SK-N-SH treated with all-trans-retinoic acid at 6 μM for 48 hours (cell line): ENCODE data around the gene PPRC1.

Experiments used
- ARNTL ChIP-seq: fragments of 450-650 bp; formaldehyde crosslinking; IDR thresholded peaks from 2 replicates; pipeline ENCODE4 v1.5.0; 2020; ENCODE audit warnings: low read depth, mild to moderate bottlenecking, moderate library complexity, borderline replicate concordance
- CSRNP3 ChIP-seq: fragments of 250-450 bp; sonication (Bioruptor Pico); IDR thresholded peaks from 2 replicates; pipeline ENCODE4 v1.5.1; 2021; ENCODE audit warnings: mild to moderate bottlenecking, moderate library complexity
- GLIS3 ChIP-seq: fragments of 250-450 bp; sonication (Bioruptor Pico); IDR thresholded peaks from 2 replicates; pipeline ENCODE4 v1.5.0; 2020; ENCODE audit warnings: mild to moderate bottlenecking, moderate library complexity
- OSR1 ChIP-seq: fragments of 250-450 bp; sonication (Bioruptor Pico); IDR thresholded peaks from 2 replicates; pipeline ENCODE4 v1.8.0; 2022; ENCODE audit warnings: moderate library complexity, mild to moderate bottlenecking, inconsistent platforms
- PPARA ChIP-seq: fragments of 250-450 bp; sonication (Bioruptor Pico); IDR thresholded peaks from 2 replicates; pipeline ENCODE4 v1.5.0; 2020; ENCODE audit warnings: mild to moderate bottlenecking, borderline replicate concordance
- RARB ChIP-seq: fragments of 250-450 bp; sonication (Bioruptor Pico); IDR thresholded peaks from 2 replicates; pipeline ENCODE4 v1.8.0; 2021; ENCODE audit warnings: mild to moderate bottlenecking, moderate library complexity
- TCF4 ChIP-seq: fragments of 250-450 bp; sonication (Bioruptor Pico); IDR thresholded peaks from 2 replicates; pipeline ENCODE4 v1.8.0; 2021; ENCODE audit warnings: mild to moderate bottlenecking, moderate library complexity, borderline replicate concordance
- ZFP3 ChIP-seq: fragments of 250-450 bp; sonication (Bioruptor Pico); IDR thresholded peaks from 2 replicates; pipeline ENCODE4 v1.5.0; 2020; ENCODE audit warnings: mild to moderate bottlenecking, moderate library complexity
- ZFP30 ChIP-seq: fragments of 450-650 bp; formaldehyde crosslinking; IDR thresholded peaks from 2 replicates; pipeline ENCODE4 v1.5.0; 2022; ENCODE audit warnings: mild to moderate bottlenecking, moderate library complexity
- TF ChIP-seq, protein P1 (sequence below): fragments of 250-450 bp; sonication (Bioruptor Pico); IDR thresholded peaks from 2 replicates; pipeline ENCODE4 v1.8.0; 2020; ENCODE audit warnings: mild to moderate bottlenecking, moderate library complexity, borderline replicate concordance
- TF ChIP-seq, protein P2 (sequence below): fragments of 250-450 bp; sonication (Bioruptor Pico); IDR thresholded peaks from 2 replicates; pipeline ENCODE4 v1.5.1; 2020; ENCODE audit warnings: low read depth, mild to moderate bottlenecking, moderate library complexity

DNA sequence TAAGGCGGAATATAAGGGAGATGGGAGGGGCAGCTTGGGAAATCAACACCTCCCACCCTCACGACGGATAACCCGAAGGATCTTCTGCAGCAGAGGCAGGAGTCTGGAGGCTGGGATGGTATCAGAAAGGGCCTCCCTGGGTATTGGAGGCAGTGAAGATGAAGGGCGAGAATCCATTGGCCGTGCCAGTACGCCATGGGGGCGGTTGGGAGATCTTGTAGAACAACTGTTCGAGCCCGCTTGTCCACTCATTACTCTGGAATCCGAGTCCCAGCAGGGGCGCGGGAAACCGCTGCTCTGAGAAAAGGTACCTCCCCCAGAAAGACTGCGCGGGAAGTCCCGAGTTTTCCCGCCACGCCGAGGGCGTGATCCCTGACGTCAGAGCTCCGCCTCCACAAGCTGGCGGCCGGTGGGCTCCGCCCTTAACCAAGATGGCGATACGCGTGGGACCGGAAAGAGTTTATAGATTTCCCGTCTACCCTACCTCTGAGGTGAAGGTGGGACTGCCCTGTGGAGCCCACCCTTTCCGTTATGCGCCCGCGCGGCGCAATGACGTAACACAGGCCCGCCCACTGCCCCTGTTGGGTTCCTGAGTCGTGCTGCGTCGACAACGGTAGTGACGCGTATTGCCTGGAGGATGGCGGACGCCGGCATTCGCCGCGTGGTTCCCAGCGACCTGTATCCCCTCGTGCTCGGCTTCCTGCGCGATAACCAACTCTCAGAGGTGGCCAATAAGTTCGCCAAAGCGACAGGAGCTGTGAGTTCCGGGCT is 19.1 kb downstream of the PPRC1 start, which contains the start of gene NOLC1:
- TF ChIP-seq ZFP3 (no peak), ZFP30 (no peak), RARB (CRISPR knock-in tag) (no peak), ARNTL (CRISPR knock-in tag) (no peak), PPARA (no peak), OSR1 (no peak), TCF4 (CRISPR knock-in tag) (no peak), GLIS3 (no peak), CSRNP3 (no peak)
- TF ChIP-seq, protein P1, sequence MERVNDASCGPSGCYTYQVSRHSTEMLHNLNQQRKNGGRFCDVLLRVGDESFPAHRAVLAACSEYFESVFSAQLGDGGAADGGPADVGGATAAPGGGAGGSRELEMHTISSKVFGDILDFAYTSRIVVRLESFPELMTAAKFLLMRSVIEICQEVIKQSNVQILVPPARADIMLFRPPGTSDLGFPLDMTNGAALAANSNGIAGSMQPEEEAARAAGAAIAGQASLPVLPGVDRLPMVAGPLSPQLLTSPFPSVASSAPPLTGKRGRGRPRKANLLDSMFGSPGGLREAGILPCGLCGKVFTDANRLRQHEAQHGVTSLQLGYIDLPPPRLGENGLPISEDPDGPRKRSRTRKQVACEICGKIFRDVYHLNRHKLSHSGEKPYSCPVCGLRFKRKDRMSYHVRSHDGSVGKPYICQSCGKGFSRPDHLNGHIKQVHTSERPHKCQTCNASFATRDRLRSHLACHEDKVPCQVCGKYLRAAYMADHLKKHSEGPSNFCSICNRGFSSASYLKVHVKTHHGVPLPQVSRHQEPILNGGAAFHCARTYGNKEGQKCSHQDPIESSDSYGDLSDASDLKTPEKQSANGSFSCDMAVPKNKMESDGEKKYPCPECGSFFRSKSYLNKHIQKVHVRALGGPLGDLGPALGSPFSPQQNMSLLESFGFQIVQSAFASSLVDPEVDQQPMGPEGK (CRISPR knock-in tag) = no peak
- TF ChIP-seq, protein P2, sequence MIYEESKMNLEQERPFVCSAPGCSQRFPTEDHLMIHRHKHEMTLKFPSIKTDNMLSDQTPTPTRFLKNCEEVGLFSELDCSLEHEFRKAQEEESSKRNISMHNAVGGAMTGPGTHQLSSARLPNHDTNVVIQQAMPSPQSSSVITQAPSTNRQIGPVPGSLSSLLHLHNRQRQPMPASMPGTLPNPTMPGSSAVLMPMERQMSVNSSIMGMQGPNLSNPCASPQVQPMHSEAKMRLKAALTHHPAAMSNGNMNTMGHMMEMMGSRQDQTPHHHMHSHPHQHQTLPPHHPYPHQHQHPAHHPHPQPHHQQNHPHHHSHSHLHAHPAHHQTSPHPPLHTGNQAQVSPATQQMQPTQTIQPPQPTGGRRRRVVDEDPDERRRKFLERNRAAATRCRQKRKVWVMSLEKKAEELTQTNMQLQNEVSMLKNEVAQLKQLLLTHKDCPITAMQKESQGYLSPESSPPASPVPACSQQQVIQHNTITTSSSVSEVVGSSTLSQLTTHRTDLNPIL (CRISPR knock-in tag) = no peak
